ENCODE results near the gene ZC3H10. TPM values are rescaled to one million over a fixed set of nuclear protein-coding genes. Genes with fewer than 3 reads are reported as not detected.

The ZC3H10 gene
- total and polyA plus RNA-seq, 2 donors (not counting 3 experiments of a cell fraction or from before 2014, with no cell fraction given) = 2.6 to 10.1 TPM

DNA sequence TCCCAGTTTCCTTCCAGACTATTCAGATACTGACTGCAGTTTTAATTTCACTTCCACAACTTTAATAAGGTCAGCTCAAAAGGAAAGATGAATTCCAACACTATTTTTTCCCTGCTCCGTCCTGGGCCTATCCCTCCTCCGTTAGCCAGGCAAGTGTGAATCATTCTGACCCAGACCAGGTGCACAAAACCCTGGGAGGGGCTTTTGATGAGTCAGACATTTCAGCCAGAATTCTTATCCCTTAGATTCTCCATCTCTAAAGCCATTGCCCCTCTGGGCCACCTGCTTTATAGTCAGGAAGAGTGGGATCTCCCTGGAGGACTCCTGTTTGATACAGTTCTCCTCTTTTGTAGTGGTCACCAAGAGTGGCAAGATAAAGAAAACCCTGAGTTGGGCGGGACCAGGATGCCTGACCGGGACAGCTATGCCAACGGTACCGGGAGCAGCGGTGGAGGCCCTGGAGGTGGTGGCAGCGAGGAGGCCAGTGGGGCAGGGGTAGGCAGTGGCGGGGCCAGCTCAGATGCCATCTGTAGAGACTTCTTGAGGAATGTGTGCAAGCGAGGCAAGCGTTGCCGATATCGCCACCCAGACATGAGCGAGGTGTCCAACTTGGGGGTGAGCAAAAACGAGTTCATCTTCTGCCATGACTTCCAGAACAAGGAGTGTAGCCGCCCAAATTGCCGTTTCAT lies 2.2 kb downstream of the ZC3H10 start:
- no peak for TF ChIP-seq FOS (IDR thresholded peaks at IDR 0.05; ENCODE audit: borderline replicate concordance, insufficient read depth, low read length)
- TF ChIP-seq MYC (IDR thresholded peaks at IDR 0.05; ENCODE audit: low read depth, low read length) = no peak
- TF ChIP-seq POLR2A (IDR thresholded peaks at IDR 0.05; ENCODE audit: low read depth, low read length) = no peak
- TF ChIP-seq POLR2AphosphoS5 (IDR thresholded peaks at IDR 0.05; ENCODE audit: insufficient read depth, low read depth, low read length) = no peak
- no peak for TF ChIP-seq JUN (IDR thresholded peaks at IDR 0.05; ENCODE audit: borderline replicate concordance, insufficient read depth, insufficient read length, low read depth)
- TF ChIP-seq GATA2 (IDR thresholded peaks at IDR 0.05; ENCODE audit: insufficient read depth, insufficient read length, low read depth, low read length) = no peak
- TF ChIP-seq, protein P1, sequence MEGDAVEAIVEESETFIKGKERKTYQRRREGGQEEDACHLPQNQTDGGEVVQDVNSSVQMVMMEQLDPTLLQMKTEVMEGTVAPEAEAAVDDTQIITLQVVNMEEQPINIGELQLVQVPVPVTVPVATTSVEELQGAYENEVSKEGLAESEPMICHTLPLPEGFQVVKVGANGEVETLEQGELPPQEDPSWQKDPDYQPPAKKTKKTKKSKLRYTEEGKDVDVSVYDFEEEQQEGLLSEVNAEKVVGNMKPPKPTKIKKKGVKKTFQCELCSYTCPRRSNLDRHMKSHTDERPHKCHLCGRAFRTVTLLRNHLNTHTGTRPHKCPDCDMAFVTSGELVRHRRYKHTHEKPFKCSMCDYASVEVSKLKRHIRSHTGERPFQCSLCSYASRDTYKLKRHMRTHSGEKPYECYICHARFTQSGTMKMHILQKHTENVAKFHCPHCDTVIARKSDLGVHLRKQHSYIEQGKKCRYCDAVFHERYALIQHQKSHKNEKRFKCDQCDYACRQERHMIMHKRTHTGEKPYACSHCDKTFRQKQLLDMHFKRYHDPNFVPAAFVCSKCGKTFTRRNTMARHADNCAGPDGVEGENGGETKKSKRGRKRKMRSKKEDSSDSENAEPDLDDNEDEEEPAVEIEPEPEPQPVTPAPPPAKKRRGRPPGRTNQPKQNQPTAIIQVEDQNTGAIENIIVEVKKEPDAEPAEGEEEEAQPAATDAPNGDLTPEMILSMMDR (IDR thresholded peaks at IDR 0.05; ENCODE audit: extremely low read depth in 1 of 2, insufficient read depth in 1 of 2, low read depth in 1 of 2, low read length in 2 of 2) = no peak
- no peak for TF ChIP-seq EZH2 (IDR thresholded peaks at IDR 0.05; ENCODE audit: borderline replicate concordance, low read depth, low read length, severe bottlenecking)
- H3K9me1 ChIP-seq (replicated peaks; ENCODE audit: control insufficient read depth, extremely low read depth, insufficient read depth, low read length) = no peaks in the 10 kb centered on the region
- no peak for FAIRE-seq
- ChIA-PET CTCF (interaction anchor here (0.5 to 11.9 kb wide), 14 partner anchors 7 to 509 kb away, joined by 3 to 236 read pairs (median 5); partner anchors contain the start of genes ANKRD52, ESYT1, MYL6 and PA2G4), POLR2A (interaction anchor here (0.6 to 3.0 kb wide), 5 partner anchors 8 to 379 kb away, joined by 3 to 20 read pairs (median 7); partner anchors contain the start of genes ESYT1 and MYL6)
- peak overlapping the region; percentile 39 for H3K4me2 ChIP-seq (ENCODE audit: insufficient read depth, low read length)
- peaks cover 23% of the 10 kb centered on the region for H3K4me1 ChIP-seq (ENCODE audit: control insufficient read depth, extremely low read depth, insufficient read depth, low read length)
- peaks cover 0 to 13% of the 10 kb centered on the region in 2 experiments for H3K36me3 ChIP-seq (ENCODE audit: control insufficient read depth in 2 of 2, extremely low read depth in 1 of 2, insufficient read depth in 2 of 2, low read length in 2 of 2)
- no peak overlapping the region for H3K4me3 ChIP-seq (replicated peaks in 1 of 3; ENCODE audit: insufficient read depth in 1 of 3, low read depth in 1 of 3, low read length in 3 of 3)
- no TSS peak for BruUV-seq (replicated peaks)
- H3K79me2 ChIP-seq (ENCODE audit: control insufficient read depth, insufficient read depth, low read length) = peaks cover 24% of the 10 kb centered on the region
- dilution Hi-C loops (cut with MboI; ENCODE audit: extremely low pct_ligation_motif_present, low sequenced_read_pairs) = no loop called here
- no peaks in the 10 kb centered on the region for H3K27me3 ChIP-seq (ENCODE audit: control insufficient read depth in 2 of 2, insufficient read depth in 2 of 2, low read length in 2 of 2)
- H3K27ac ChIP-seq (ENCODE audit: insufficient read depth, low read depth, low read length) = no peak overlapping the region
- intact Hi-C loops (cut with micrococcal nuclease) = no loop called here
- no peaks in the 10 kb centered on the region for H3K9me3 ChIP-seq (replicated peaks; ENCODE audit: control insufficient read depth, insufficient read depth, low read length)
- no peaks in the 10 kb centered on the region for H4K20me1 ChIP-seq (replicated peaks; ENCODE audit: control insufficient read depth, extremely low read depth, insufficient read depth, low read length)
- no peak overlapping the region for H3K9ac ChIP-seq (replicated peaks; ENCODE audit: extremely low read depth, insufficient read depth, low read length)
- DNase-seq (ENCODE audit: low read depth, low spot score) = no peak
- no peak overlapping the region for H2AFZ ChIP-seq (ENCODE audit: low read depth, low read length)

Measured in endothelial cell of umbilical vein (primary cell).